Epithelial cell of prostate (primary cell): Measurements from ENCODE around the gene STAT5A.
"Not testable (repeated sequence)": the region's sequence is repeated elsewhere in the genome, so short reads cannot be mapped to it uniquely, and the experiment has no call there.

Experiments
- DNase-seq: peaks from one replicate; pipeline ENCODE4 v3.0.0-alpha.2; 2011; ENCODE audit warnings: low read depth, low spot score
- H3K27ac ChIP-seq: fragments of 450-650 bp; 2 replicates; pipeline ENCODE4 v1.5.1; 2017; ENCODE audit warnings: mild to moderate bottlenecking

STAT5A gene

GRCh38 chr17:42287977-42288802, at the start of gene STAT5A:
STAT5A (plus strand) TSS chr17:42288498; CDS start chr17:42289412, 914 bp downstream.
- no peak for DNase-seq
- H3K27ac ChIP-seq = no peak within 1 kb of the TSS

GRCh38 chr17:42239576-42239975, 48.7 kb upstream of the STAT5A start:
- DNase-seq, H3K27ac ChIP-seq: not testable (repeated sequence)

- no peak for DNase-seq
- H3K27ac ChIP-seq = no peak overlapping the region
These were observed 48.1 kb upstream of the STAT5A start for GRCh38 chr17:42240201-42240600.

GRCh38 chr17:42240863-42241262, 47.4 kb upstream of the STAT5A start:
- H3K27ac ChIP-seq, DNase-seq: not testable (repeated sequence)

- no peak overlapping the region for H3K27ac ChIP-seq
- DNase-seq = no peak
These were observed 46.4 kb upstream of the STAT5A start for GRCh38 chr17:42241871-42242270.

- no peak for DNase-seq
- H3K27ac ChIP-seq = no peak overlapping the region
These were observed 44.8 kb upstream of the STAT5A start for GRCh38 chr17:42243493-42243982.

GRCh38 chr17:42244116-42244515, 44.2 kb upstream of the STAT5A start:
- not testable (repeated sequence) for DNase-seq, H3K27ac ChIP-seq

GRCh38 chr17:42245183-42245582, 43.1 kb upstream of the STAT5A start:
- DNase-seq, H3K27ac ChIP-seq: not testable (repeated sequence)

GRCh38 chr17:42246515-42246914, 41.8 kb upstream of the STAT5A start:
- H3K27ac ChIP-seq = no peak overlapping the region
- DNase-seq = no peak

- no peak overlapping the region for H3K27ac ChIP-seq
These were observed 40.6 kb upstream of the STAT5A start for GRCh38 chr17:42247734-42248133.

GRCh38 chr17:42248351-42249179, 39.7 kb upstream of the STAT5A start:
- DNase-seq = no peak
- no peak overlapping the region for H3K27ac ChIP-seq

More at GRCh38 chr17:42247734-42248133, 40.6 kb upstream of the STAT5A start:
- DNase-seq = no peak

GRCh38 chr17:42249681-42250446, 38.4 kb upstream of the STAT5A start:
- H3K27ac ChIP-seq = no peak overlapping the region
- no peak for DNase-seq

- DNase-seq = no peak
- H3K27ac ChIP-seq = no peak overlapping the region
These were observed 37.2 kb upstream of the STAT5A start for GRCh38 chr17:42251115-42251514.

GRCh38 chr17:42252597-42253550, 35.4 kb upstream of the STAT5A start:
- H3K27ac ChIP-seq = peak overlapping the region; percentile 25
- DNase-seq = no peak

- no peak overlapping the region for H3K27ac ChIP-seq
- no peak for DNase-seq
These were observed 34.7 kb upstream of the STAT5A start for GRCh38 chr17:42253578-42253977.

GRCh38 chr17:42255445-42255844, 32.9 kb upstream of the STAT5A start:
- no peak overlapping the region for H3K27ac ChIP-seq
- DNase-seq = no peak

- no peak overlapping the region for H3K27ac ChIP-seq
- DNase-seq = no peak
These were observed 28.0 kb upstream of the STAT5A start for GRCh38 chr17:42260318-42260717.

- H3K27ac ChIP-seq, DNase-seq: not testable (repeated sequence)
These were observed 23.9 kb upstream of the STAT5A start for GRCh38 chr17:42264366-42264765.

- DNase-seq = no peak
- no peak overlapping the region for H3K27ac ChIP-seq
These were observed 21.8 kb upstream of the STAT5A start for GRCh38 chr17:42266462-42266861.
